GM20000 (cell line): ENCODE results near the gene B4GALT3.

Source experiments
- DNase-seq: peaks from one replicate; pipeline ENCODE4 v3.0.0; 2012; ENCODE audit warnings: low spot score
- TF ChIP-seq, protein P1 (sequence below): IDR thresholded peaks from 2 replicates; pipeline ENCODE4 v1.5.1; 2012; ENCODE audit warnings: mild to moderate bottlenecking, control low read depth; ENCODE audit errors: extremely low read depth, missing control alignments

The B4GALT3 gene

DNA sequence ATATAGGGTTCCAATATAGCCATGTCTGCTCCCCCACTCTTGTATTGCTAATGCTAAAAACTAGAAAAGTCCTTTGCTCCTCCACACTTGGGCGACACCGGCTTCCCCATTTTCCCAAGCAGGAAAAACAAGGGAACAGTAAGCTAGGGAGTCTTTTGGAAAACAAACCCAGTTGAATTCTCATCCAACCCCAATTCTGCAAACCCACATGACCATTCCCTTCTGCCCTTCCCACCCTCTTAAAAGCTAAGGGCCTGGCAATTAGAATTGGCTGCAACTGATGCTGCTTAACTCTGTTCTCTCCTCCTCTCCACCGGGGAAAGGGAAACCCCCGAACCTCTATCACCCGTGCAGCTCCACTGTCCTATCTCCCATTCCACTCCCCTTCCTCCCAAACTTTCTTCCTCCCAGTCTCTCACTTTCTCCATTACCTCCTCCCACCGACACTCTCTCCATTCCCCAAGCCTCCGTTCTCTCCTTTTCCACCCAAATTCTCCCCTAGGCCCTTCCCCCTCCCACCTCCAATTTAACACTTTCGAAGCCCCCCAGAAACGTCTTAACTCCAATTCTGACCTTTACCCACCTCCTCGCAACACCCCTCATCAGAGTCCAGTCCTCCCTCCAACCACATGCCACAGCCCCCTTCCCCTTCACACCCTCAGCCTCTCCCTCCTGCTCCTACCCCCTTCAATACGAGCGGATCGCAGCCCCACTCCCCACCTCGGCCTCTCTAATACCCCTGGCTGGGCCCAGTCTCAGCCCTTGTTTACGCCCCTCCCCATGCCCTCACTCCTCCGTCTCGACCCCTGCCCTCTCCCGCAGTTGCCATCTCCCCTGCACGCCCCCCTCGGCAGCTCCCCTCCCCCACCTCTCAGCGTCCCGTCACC is 45.5 kb downstream of the B4GALT3 start:
- peak; percentile 49 for DNase-seq
- TF ChIP-seq, protein P1, sequence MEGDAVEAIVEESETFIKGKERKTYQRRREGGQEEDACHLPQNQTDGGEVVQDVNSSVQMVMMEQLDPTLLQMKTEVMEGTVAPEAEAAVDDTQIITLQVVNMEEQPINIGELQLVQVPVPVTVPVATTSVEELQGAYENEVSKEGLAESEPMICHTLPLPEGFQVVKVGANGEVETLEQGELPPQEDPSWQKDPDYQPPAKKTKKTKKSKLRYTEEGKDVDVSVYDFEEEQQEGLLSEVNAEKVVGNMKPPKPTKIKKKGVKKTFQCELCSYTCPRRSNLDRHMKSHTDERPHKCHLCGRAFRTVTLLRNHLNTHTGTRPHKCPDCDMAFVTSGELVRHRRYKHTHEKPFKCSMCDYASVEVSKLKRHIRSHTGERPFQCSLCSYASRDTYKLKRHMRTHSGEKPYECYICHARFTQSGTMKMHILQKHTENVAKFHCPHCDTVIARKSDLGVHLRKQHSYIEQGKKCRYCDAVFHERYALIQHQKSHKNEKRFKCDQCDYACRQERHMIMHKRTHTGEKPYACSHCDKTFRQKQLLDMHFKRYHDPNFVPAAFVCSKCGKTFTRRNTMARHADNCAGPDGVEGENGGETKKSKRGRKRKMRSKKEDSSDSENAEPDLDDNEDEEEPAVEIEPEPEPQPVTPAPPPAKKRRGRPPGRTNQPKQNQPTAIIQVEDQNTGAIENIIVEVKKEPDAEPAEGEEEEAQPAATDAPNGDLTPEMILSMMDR: no peak

DNA sequence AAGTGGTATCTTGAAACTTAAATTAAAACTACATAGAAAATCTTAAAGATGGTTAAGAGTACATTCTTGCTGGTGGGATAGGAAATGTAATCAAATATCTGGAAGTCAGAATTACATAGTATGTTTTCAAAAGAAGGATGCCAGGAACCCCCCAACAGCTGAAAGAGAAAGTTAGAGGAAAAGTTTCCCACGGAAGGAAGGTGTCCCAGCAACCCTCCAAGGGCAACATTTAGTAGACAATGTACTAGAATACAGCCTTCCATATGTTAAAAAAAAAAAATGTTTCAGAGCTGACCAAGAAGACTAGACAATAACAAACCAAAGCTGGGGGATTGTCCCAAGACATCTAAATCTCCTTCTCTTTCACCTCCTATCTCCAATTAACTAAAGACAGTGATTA is 47.0 kb downstream of the B4GALT3 start:
- TF ChIP-seq, protein P1: no peak
- no peak for DNase-seq

DNA sequence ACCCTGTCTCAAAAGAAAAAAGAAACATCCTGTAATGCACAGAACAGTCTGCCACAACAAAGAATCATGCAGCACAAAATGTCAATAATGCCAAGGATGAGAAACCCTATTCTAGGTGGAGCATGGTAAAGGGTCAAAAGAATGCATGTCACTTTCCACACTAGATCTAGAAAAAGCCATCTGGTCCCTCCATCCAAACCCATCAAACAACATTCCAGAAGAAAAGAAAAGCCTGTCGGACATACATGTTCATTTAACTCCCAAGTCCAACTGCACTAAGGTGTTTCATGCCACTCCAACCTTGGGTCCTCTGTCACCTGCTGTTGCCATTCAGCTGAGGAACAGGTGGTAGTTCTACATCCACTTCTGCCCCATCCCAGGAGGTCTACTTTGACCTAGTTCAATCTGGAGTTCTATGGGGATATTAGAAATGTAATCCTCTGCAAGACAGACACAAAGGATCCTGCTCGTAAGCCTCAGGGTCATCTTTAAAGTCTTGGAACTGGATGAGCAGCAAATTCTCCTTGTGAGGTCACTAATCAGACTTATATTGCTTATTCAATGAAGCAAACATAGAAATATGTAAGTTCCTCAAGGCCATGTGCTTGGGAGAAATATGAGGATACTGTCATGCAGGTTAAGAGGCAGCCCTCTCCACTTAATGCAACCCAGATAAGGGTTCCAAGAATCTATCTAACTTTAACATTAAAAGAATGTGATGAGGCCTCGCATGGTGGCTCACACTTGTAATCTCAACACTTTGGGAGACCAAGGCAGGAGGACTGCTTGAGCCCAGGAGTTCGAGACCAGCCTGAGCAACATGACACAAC is 48.5 kb downstream of the B4GALT3 start:
- TF ChIP-seq, protein P1: no peak
- DNase-seq: no peak

DNA sequence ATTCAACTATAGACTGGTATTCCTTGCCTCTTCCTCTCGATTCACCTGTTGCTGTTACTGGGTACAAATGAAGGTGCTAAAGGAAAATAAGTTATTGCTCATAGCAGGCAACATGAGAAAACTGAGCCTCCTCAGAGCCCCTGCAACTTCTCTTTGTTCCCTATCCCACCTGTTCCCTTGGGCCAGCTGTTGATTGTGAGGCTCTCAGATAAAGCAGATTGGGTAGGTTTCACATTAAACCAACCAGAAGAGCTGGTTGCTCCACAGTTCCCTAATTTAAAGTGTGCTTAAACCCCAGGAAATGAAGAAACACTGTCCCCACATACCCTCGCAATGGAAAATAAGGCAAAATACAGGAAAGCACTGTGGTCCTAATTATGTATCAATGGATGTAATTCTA is 49.7 kb downstream of the B4GALT3 start:
- no peak for DNase-seq
- TF ChIP-seq, protein P1: no peak

DNA sequence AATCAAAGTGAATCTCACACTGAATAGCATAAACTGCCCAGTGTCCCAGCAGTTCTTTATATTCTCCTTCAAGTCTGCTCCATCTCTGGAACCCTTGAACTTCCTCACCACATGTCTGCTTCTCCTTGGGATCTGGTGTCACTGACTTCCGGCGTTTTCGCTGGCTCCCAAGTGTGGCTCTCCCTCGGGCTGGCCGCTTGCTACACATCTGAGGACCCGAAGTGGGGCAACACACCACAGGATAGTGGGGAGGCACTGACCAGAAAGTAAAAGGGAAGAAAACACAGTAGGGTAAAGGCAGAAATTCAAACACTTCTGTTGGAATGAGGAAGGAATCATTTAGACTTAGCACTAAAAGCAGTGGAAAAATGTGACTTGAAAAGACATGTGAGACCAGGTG is 54.3 kb downstream of the B4GALT3 start:
- TF ChIP-seq, protein P1: no peak

DNA sequence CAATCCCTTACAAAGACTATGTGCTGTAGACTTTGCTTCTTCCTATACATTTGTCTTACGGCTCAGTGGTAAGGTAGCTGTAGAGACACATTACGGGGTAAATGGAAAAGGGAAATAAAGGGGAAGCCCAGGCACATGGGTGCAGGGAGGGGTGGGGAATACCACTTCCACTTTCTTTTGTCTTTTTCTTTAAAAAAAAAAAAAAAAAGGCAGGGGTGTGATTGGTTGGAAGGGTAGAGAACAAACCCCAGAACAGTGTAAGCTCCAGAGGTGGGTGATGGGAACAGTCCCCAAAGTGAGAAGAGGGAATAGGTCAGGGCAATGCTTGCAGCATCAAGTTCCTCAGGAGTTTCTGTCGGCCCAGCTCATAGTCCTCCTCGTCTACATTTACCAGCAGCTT is 55.5 kb downstream of the B4GALT3 start:
- no peak for DNase-seq
- TF ChIP-seq, protein P1: no peak

More for the DNA sequence above, 54.3 kb downstream of the B4GALT3 start:
- DNase-seq: no peak
